Activated CD4-positive, alpha-beta T cell treated with anti-CD3 and anti-CD28 coated beads, Interleukin-2, Interleukin-4, amounts not matched to agents 100 ng/mL and 50 ng/mL, durations not matched to agents 16 hours and 8 hours (primary cell): ENCODE measurements around the gene MDC1.
A peak's percentile ranks its signal among the peaks of the same experiment; 100 is the strongest.

Experiments used
- DNase-seq: peaks from one replicate; pipeline ENCODE4 v3.0.0-alpha.2; 2020; ENCODE audit warnings: low spot score

MDC1 gene

DNA sequence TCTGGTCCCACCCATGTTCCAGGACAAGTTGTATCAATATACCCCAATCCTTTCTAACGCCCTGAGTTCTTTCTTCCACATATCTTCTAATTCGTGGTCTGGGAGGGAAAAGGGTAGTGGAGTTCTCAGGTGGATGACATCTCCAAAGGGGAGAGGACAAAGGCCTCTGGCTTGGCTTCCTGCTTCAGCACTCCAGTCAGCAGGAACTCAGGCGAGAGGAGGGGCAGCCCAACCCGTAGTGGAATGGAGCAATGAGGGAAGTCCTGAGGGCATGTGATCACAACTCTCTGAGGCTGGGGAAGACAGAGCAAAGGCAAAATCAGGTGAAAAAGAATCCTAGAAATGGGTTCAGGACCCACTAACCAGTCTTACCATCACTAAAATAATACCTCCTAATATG is 16.7 kb downstream of the MDC1 start:
- DNase-seq = no peak

DNA sequence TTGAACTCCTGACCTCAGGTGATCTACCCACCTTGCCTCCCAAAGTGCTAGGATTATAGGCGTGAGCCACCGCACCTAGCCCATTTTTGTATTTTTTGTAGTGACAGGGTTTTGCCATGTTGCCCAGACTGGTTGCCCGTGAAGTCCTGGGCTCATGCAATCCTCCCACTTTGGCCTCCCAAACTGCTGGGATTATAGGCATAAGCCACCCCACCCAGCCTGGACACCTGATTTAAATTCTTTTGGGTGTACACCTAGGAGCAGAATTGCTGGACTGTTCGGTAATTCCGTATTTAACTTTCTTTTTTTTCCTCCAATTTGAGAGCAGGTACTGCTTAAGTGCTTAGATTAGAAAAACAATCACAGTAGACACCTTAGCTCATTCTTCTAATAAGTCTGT is 20.6 kb downstream of the MDC1 start:
- no peak for DNase-seq

DNA sequence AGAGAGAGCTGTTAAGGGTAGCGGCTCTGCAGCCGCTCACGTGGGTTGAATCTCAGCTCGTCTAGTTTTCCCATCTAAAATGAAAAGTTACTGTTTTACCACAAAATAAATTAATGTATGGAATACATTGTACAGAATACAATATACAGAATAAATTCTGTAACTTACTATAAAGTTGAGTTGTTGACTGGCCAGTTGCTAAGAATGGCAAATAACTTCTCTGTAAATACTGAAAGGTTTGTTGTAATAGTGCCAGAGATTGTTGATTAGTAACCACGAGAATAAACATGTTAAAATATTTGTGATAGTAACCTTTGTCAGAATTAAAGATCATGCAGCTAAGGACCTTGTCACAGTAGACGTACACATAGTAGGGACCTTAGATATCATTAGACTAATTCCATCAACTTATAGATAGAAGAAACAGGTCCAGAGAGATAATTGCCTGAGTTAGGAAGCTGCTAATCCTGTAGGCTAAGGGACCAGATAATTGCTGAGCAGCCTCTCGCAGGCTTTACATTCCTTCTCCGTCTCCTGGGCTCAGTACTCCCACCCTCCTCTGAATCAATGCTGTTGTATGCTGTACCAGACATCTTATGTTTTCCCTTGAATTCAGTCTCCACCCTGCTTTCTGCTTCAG is 25.8 kb downstream of the MDC1 start:
- no peak for DNase-seq

DNA sequence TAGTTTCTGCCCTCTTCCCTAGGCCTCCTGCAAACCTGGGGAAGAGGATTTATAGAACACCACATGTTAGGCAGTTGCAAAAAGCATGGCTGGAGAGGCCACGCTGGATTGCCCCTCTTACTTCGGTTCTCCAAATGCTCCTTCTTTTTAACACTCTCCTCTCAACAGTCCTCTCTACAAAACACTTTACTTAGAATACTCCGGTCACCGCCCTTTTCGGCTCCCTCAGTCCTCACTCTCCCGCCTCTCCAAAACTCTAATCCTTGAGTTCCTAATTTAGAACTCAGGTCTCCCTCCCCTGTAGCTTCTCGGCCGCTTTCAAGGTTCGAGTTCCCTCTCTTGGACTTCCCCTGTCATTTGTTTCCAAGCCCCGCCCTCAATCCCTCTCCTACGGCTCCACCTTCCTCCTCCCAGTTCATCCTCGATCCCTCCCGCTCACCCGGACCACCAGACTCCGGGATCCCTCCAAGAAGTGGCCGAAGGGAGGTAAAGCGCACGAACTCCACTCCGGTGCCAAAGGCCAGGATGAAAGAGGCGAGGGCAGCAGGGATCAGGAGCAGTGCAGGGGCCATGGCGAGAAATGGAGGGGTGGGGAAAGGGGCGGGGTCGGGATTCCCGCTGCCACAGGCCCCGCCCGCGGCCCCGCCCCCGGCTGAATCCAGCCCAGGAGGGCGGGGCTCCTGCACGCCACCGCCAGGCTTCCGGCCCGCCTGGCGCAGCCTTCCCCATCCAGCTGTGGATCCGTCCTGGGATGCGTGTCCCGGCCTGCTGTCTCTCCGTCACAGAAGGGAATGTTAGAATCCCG is 26.5 kb downstream of the MDC1 start, which contains the start of gene NRM:
TSS of gene NRM (minus strand) at position 582 of the 805 bp plus-strand sequence. CDS start at position 572, 10 bp downstream.
- peak; percentile 77 for DNase-seq

DNA sequence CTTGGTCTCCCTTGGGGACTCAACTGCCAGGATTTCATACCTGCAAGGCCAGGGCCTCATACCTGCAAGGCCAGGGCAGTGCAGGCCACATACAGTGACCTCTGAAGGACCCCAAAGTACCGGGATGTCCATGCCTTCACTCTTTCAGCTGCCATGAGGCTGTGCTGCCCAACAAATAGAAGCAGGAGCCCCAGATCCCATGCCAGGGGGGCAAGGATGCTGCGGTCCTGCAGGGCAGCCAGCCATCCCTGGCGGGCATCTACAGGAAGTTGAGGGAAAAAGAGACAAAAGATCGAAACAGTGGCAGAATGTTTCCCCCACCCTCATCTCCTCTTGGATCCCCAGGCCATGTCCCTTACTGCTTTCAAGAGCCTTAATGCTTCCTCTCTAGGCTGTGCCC is 27.1 kb downstream of the MDC1 start:
- no peak for DNase-seq

DNA sequence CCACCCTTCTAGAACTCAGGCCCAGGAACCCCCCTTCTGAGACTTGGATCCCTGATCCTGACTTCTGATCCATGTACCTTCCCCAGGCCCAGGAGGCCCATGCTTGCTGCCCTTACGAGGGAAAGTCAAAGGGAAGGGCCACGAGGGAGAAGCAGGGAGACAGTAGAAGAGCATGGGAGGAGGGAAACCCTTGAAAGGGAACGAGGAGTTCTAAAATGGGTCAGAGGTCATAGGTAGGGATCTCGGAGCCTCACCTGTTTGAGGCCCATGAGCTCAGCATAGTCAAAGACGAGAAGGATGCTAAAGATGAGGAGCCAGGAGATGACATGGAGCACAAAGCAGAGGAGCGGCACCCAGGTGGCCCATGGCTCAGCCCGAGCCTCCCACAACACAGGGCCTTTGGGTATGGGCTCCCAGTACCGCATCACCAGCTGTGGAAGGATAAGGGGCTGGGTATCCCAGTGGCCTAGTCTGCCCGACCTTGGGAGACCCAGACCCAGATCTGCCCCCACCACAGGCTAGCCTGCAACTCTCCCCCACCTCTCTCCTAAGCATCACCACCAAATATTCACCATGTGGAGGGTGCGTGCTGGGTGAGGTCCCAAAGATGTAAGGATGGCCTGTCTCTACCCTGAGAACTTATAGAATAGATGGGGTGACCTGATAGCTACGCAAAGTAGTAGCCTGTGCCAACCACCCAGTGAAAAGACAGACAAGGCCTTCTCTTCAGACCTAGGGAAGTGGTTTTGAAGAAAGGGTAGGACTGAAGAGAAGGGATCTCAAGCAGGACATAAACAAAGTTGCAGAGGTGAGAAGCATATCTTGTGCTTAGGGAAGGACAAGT is 27.8 kb downstream of the MDC1 start:
- no peak for DNase-seq

DNA sequence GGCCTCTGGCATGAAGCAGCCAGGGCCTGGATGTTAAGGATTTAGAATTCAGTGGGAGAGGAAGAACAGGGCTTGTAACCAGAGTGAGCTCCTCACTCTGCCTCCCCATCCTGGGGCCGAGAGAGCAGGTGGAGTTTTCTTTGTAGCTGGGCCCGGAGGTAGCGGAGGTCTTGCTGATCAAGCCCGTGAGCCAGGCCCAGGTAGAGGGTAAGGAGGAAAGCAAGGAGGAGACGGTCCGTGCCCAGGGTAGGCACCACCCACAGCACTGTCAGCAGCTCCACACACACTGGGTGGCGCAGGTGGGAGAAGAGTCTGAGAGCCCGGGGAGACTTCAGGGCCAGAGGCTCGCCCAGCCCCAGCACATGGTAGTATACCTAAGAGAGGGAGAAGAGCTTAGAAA is 28.5 kb downstream of the MDC1 start:
- no peak for DNase-seq

DNA sequence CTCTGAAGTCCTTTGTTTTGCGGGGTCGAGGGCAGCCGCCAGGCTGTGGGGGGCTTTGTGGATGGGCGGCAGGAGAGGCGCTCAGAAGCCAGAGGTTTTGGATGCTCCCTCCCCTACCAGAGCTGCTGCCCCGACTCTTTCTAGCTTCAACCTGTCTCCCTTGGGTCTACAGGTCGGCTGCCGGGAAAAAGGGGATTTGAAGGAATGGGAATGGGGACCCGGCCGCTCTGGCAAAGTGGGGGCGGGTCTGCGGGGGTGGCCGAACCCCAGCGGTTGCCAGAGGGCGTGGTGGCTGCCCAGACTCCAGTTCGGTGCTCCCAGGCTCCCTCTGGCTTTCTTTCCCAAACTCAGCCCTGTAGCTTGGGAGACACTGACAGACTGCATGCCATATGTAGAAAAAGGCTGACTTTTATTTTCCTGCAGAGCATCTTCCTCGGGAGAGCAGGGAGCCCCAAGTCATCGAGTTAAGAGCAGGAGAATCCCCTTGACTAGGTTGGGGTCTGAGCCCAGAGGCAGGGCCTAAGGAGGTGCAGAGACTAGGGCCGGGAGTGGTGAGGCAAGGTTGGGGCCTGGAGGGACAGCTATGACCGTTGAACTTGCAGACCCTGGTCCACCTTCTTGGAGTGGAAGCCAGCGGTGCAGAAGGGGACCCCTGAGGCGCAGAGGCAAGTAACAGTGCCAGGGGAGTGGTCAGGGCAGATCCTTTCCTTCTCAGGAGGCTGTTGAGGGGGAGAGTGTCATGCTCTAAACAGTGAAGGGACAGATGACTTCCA is 29.2 kb downstream of the MDC1 start:
- DNase-seq = no peak

DNA sequence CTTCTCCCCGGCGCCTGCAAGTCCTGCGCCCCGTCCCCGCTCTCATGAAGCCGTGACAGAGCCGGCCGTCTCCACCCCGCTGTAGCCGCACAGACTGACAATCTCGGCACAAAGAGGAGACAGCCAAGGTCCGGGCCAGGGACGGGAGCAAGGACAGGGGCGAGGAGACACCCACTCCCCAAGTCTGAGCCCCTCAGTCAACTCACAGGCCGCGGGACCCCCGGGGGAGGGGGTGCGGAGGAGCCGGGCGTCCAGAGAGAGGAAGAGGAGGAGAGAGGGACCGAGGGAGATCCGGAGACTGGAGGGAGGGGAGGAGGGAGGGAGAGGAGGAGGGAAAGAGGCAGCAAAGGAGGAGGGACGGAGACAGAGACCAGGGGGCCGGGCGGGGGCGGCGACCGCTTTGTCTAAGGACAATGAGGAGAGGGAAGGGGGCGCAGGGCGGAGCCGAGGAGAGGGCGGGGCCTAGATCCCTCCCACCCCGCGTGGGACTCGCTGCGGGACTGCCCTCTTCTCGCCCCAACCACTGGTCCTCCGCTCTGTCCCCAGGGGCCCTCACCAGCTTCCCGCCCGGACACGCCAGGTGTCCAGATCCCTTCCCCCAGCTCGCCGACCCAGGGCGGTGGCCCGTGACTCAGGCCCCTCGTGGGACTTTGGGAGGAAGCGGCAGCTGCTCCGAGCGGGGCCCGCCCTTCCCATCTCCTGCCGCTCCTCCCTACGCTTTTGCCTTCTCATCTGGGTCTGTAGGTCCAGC is 30.0 kb downstream of the MDC1 start:
- peak; percentile 83 for DNase-seq

DNA sequence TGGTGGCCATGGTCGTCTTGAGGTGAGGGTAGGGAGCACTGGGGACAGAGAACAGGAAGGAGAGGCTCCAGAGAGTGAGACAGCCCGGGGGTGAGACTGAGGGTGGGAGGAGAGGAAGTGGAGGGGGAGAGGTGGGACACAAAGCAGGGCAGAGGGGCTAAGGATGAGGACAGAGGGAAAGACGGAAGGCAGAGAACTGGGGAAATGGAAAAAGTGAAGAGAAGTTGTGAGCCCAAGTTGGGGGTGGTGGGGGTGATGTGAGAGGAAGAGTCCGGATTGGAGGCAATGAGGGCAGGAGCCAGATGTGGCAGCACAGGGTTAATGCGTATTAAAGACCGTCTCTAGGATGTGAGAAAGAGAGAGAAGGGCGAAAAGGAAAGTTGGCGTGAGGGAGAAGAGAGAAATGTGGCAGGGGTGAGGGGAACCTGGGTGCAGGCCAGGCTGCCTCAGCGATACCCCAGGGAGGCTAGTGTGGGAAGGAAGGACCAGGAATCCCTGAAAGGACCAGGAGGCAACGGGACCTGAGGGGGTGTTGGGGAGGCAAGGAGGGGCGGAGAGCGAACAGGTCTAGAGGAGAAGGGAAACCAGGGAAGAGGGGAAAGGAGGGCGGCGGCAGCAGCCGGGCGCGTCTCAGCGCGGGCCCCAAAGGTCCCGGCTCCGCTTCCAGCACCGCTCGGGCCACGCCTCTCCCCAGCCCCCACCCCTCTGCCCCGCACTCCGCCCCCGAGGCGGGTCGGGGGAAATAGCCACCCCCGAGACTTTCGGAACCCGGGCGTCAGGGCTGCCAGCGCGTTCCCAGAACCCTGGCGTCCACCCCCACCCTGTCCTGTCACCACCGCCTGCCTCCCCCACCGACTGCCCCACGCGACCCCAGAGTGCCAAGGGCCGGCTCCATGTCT is 30.8 kb downstream of the MDC1 start, which contains the start of gene PPP1R18:
TSS of gene PPP1R18 (minus strand) at position 637 of the 899 bp plus-strand sequence. CDS start at position 10, 627 bp downstream.
- DNase-seq = peak; percentile 68

DNA sequence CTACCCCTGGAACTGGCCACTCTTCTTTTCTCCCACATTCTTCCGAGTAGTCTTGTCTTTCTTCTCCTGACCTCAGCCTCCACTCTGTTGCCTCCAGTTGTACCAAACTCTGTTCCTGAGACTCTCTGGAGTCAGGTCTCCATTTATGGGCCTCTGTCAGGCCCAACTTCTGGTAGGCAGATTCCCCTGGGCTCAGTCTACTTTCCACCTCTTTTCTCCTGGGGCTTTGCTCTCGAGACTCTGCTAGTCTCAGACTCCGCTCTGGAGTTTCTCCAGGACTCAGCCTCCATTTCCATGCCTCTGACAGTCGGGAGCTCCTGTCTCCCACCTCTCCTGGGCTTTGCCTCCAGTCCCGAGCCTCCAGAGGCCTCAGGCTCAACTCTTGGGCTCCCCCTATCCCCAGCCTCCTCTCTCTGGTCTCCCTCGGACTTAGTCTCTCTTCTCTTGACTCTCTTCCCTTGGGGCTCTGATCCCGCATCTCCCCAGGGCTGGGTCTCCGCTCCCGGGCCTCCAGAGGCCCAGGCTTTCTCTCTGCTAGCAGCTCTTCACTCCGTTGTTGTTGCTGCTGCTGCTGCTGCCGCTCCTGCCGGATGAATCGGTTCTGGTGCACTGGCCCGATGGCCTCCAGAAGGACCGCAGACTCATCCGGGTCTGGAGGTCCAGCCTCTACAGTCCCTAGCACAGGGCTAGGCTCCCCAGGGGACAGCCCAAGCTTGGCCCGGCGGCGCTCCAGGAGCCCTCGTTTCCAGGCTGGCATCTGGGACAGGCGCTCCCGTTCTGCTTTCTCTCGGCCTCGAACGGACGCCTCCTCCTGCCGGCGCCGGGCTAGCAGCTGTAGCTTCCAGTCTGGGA is 31.7 kb downstream of the MDC1 start:
- DNase-seq = peak; percentile 46

DNA sequence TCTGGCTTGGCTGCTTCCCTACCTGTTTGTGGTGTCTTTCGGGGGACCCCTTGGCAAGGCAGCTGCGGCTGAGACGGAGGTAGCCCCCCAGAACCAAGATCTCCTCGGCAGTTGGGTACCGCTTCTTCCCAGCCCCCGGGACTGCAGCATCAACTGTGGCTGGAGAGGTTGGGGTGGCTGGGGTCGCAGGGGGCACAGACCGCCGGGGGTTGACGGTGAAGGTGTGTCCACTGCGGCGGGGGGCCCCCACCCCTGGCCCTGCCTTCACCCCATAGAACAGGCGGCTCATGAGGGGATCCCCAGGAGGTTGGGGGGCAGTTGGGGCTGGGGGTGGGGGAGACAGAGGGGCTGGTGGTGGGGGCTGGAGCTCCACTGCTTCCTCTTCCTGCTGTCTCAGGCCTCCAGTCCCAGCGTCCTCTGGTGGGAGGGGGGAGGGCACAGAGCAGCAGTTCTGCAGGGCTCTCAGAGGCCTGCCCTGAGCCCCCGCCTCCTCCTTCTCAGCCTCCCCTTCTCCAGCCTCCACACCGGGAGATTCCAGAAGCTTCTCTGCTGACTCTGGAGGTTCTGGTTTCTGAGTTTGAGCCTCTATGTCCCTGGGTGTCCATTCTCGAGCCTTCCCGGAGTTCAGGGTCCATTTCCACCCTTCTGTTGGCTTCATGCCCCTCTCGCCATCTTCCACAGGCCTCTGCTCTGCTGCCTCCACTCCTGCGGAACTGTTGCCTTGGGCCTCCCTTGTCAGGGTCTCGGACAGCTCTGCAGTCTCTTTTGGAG is 32.5 kb downstream of the MDC1 start:
- peak; percentile 74 for DNase-seq

DNA sequence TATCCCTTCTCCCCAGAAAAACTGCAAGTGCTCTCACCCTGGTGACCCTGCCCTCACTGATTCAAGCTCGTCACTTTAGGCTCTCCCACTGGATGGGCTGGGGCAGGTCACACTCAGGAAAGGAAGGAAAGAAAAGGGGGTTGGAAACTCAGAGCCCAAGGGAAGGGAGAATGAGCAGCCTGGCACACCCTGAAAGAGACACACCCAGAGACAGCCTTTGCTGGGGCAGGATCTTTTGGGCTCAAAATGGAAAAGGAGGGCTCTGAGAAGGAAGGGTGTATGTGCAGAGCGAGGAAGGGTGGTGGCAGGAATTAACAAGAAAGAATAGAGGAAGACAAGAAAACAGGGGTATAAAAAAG is 33.1 kb downstream of the MDC1 start:
- DNase-seq = no peak

DNA sequence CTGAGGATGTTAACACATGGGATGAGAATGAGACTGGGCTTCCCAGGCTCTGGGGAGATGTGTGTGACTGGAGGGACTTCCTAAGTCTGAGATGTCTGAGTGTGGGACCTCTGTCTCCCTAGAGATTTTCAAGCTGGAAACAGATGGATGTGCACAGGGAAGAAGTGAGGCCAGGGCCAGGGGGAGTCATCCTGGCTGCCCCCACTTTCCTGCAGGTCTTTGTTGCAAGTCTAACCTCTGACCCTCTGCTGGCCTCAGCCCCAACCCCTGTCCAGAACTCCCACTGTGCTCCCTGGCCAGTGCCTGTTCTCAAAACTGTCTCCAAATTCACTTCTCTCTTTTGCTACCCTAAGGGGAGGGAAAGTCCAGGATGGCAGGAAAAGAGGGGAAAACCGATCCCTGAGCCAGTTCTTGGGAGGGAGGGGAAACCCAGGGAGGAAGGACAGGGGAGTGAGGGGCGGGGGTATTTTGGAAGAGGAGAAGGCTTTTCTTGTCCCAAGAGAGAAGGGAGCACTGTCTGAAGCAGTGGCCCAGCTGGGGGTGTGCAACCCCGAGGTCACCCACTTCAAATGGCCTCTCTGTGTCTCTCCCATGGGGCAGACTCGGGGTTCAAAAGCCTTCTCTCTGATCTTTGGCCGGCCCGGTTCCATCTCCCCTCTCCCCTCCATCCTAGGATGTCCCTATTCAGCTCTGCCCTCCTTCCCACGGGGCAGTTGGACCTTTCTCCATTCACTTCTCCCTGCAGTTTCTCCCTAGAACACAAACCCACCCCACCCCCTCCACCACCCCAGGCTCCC is 33.7 kb downstream of the MDC1 start:
- DNase-seq = no peak

DNA sequence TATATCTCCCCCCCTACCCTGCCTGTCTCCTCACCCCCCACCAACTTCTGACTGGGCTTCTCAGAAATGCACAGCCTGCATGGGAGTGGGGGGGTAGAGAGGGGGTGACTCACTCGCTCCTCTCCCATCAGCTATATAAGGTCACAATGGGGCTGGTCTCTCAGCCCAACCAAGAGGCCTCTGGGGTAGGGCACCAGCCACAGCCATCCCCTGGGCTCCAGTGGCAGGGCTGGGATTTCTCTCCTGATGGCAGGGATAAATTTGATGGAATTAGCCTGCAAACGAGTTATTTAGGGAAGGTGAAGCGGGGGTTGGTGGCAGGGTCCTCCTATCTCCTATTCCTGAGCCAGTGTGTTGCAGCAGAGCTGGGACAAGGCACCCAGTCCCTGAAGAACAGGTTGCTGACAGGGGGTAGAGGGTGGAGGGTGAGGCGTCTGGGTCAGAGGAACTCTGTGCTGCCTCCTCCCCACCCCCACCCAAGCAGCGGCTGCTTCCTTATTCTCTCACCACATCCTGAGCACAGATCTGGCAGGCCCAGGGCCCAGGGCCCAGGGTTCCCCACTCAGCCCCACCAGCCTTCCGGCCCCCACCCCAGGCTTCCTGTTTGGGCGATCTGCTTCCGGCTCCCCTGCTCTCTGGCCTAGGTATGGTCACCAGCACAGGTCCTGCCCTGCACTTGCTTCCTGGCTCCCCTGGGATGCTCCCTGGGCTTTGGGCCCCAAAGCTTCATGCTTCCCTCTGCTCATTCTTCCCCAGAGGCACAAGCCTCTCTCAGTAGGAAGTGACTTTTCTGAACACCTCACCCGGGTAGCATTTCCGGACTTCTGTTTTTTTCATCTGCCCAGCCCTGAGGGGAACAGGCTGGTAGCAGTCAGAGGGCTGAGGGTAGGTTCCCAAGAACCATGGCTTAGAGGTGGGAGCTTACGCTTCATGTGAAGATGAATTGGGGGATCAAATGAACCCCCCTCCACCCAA is 34.7 kb downstream of the MDC1 start:
- DNase-seq = peak; percentile 94

DNA sequence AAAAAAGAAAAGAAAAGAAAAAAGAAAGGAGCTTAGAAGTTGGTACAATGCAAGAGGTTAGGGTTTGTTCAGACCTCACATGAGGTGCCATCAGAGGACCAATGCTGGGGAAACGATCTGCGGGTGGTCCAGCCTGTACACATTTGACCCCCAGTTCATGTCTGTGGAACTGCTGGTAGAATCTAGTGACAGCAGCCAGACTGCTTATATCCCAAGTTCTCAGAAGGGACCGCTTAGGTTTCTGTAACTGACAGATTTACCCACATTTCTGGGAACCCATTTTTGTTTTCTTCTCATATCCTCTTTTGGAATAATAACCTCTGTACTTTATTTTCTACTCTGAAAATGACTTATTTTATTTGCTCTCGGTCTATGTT is 35.3 kb downstream of the MDC1 start:
- DNase-seq = no peak
